Measurements from ENCODE around the gene INTS3. TPM values are rescaled to one million over a fixed set of nuclear protein-coding genes. Genes with fewer than 3 reads are reported as not detected.
"Not testable (repeated sequence)": the region's sequence is repeated elsewhere in the genome, so short reads cannot be mapped to it uniquely, and the experiment has no call there.

INTS3 gene
- total and polyA plus RNA-seq, 8 donors = 13.5 to 56.2 (median 20.0) TPM

- no peaks in the 10 kb centered on the region for H3K9me3 ChIP-seq
- WGBS, 2 donors = 82 to 84% methylated on average over 5 of the region's 5 CpGs
- TF ChIP-seq CTCF (IDR thresholded peaks at IDR 0.05) = no peak
- intact Hi-C loops (cut with DNase I) = no loop called here
- no peak overlapping the region for H3K4me3 ChIP-seq
- no peak for DNase-seq
- ATAC-seq = no peak
- peaks cover 8 to 14% (median 14%) of the 10 kb centered on the region in 3 donors for H3K4me1 ChIP-seq
- peak overlapping the region in 2 of 4 donors; percentile 25 to 64 for H3K27ac ChIP-seq
- peaks cover 0 to 33% (median 0%) of the 10 kb centered on the region in 3 donors for H3K36me3 ChIP-seq
- FAIRE-seq = no peak
- H3K27me3 ChIP-seq = no peaks in the 10 kb centered on the region
These were observed 36.5 kb downstream of the INTS3 start for GRCh38 chr1:153764310-153764709.

GRCh38 chr1:153766663-153767062, 38.8 kb downstream of the INTS3 start:
- H3K27me3 ChIP-seq; H3K4me3 ChIP-seq; ATAC-seq; DNase-seq; H3K27ac ChIP-seq; H3K9me3 ChIP-seq; FAIRE-seq; intact Hi-C loops (cut with DNase I): not testable (repeated sequence)
- peaks cover 10 to 16% (median 14%) of the 10 kb centered on the region in 3 donors for H3K4me1 ChIP-seq
- WGBS, 2 donors = 95% methylated on average over 10 of the region's 10 CpGs
- peaks cover 0 to 40% (median 0%) of the 10 kb centered on the region in 3 donors for H3K36me3 ChIP-seq

GRCh38 chr1:153767519-153767918, 39.7 kb downstream of the INTS3 start:
- no peak for FAIRE-seq

GRCh38 chr1:153768316-153769181, 40.7 kb downstream of the INTS3 start:
- peak overlapping the region in 3 of 4 donors; percentile 47 to 71 (median 64) for H3K27ac ChIP-seq
- TF ChIP-seq CTCF (IDR thresholded peaks at IDR 0.05) = no peak
- peaks cover 0 to 39% (median 0%) of the 10 kb centered on the region in 3 donors for H3K36me3 ChIP-seq
- H3K9me3 ChIP-seq = no peaks in the 10 kb centered on the region
- ATAC-seq (peak; percentile 85 to 93 (median 88)), FAIRE-seq (no peak), DNase-seq (peak in 5 of 6 donors; percentile 45 to 70 (median 55))
- intact Hi-C loops (cut with DNase I) = no loop called here
- 34 to 43% methylated on average over 4 of the region's 4 CpGs for WGBS, 2 donors
- H3K4me3 ChIP-seq = no peak overlapping the region
- peaks cover 10 to 16% (median 14%) of the 10 kb centered on the region in 3 donors for H3K4me1 ChIP-seq
- no peaks in the 10 kb centered on the region for H3K27me3 ChIP-seq

More at GRCh38 chr1:153767519-153767918, 39.7 kb downstream of the INTS3 start:
- peaks cover 10 to 16% (median 14%) of the 10 kb centered on the region in 3 donors for H3K4me1 ChIP-seq
- DNase-seq (peak in 2 of 6 donors; percentile 38 to 61), ATAC-seq (no peak)
- H3K36me3 ChIP-seq = peaks cover 0 to 40% (median 0%) of the 10 kb centered on the region in 3 donors
- no peaks in the 10 kb centered on the region for H3K27me3 ChIP-seq
- peak overlapping the region in 2 of 4 donors; percentile 64 to 71 for H3K27ac ChIP-seq
- H3K9me3 ChIP-seq = no peaks in the 10 kb centered on the region
- no peak overlapping the region for H3K4me3 ChIP-seq
- intact Hi-C loops (cut with DNase I) = no loop called here
- 87 to 90% methylated on average over 11 of the region's 11 CpGs for WGBS, 2 donors
- no peak for TF ChIP-seq CTCF (IDR thresholded peaks at IDR 0.05)

GRCh38 chr1:153769221-153769620, 41.4 kb downstream of the INTS3 start:
- intact Hi-C loops (cut with DNase I) = no loop called here
- Histone ChIP-seq H3K4me1 (peaks cover 10 to 16% (median 14%) of the 10 kb centered on the region in 3 donors), H3K27me3 (no peaks in the 10 kb centered on the region), H3K27ac (peak overlapping the region in 3 of 4 donors; percentile 47 to 71 (median 64)), H3K4me3 (no peak overlapping the region), H3K9me3 (no peaks in the 10 kb centered on the region), H3K36me3 (peaks cover 0 to 36% (median 0%) of the 10 kb centered on the region in 3 donors)
- no peak for TF ChIP-seq CTCF (IDR thresholded peaks at IDR 0.05)
- ATAC-seq (no peak), DNase-seq (peak in 1 of 6 donors; percentile 3), FAIRE-seq (no peak)
- WGBS, 2 donors = 72 to 82% methylated on average over 3 of the region's 3 CpGs

Measured in pancreas (tissue), 10 donors.